HepG2 (cell line): Measurements from ENCODE around the gene RPL19. TPM values are rescaled to one million over a fixed set of nuclear protein-coding genes. Genes with fewer than 3 reads are reported as not detected.

Experiments used
- FOSL2 ChIP-seq: sonication (generic); formaldehyde crosslinking; IDR thresholded peaks from 2 replicates; pipeline ENCODE4 v1.4.0; 2020; ENCODE audit warnings: missing genetic modification reagents
- GTF3A ChIP-seq: sonication (generic); formaldehyde crosslinking; conservative IDR thresholded peaks from 2 replicates; pipeline ENCODE4 v1.4.0; 2020; ENCODE audit warnings: mild to moderate bottlenecking, missing genetic modification reagents
- GZF1 ChIP-seq: sonication (generic); formaldehyde crosslinking; IDR thresholded peaks from 2 replicates; pipeline ENCODE4 v1.5.1; 2020; ENCODE audit warnings: mild to moderate bottlenecking, missing genetic modification reagents
- HIVEP1 ChIP-seq: sonication (generic); formaldehyde crosslinking; IDR thresholded peaks from 2 replicates; pipeline ENCODE4 v1.4.0; 2020; ENCODE audit warnings: mild to moderate bottlenecking, missing genetic modification reagents
- HNF1B ChIP-seq: sonication (generic); formaldehyde crosslinking; IDR thresholded peaks from 2 replicates; pipeline ENCODE4 v1.5.1; 2020; ENCODE audit warnings: mild to moderate bottlenecking, moderate library complexity, missing genetic modification reagents
- KMT2B ChIP-seq: IDR thresholded peaks from 2 replicates; pipeline ENCODE4 v1.6.1; 2016; ENCODE audit warnings: missing genetic modification reagents, missing compliant biosample characterization
- MTF2 ChIP-seq: sonication (generic); formaldehyde crosslinking; IDR thresholded peaks from 2 replicates; pipeline ENCODE4 v1.5.0; 2020; ENCODE audit warnings: missing genetic modification reagents, borderline replicate concordance
- NCOA1 ChIP-seq: sonication (generic); formaldehyde crosslinking; IDR thresholded peaks from 2 replicates; pipeline ENCODE4 v1.9.0; 2021; ENCODE audit warnings: missing genetic modification reagents
- SIN3A ChIP-seq: IDR thresholded peaks from 2 replicates; pipeline ENCODE4 v1.6.1; 2011; ENCODE audit warnings: low read depth, mild to moderate bottlenecking, control low read depth, low read length, borderline replicate concordance
- SOX6 ChIP-seq, 2 experiments: fragments of 450-650 bp in 1 of 2; sonication (generic) in 1 of 2; formaldehyde crosslinking in 1 of 2; IDR thresholded peaks; 2 replicates each; pipeline versions ENCODE4 v1.4.0 to v1.6.1; 2017 to 2020; ENCODE audit warnings: antibody characterized with exemption in 1 of 2, mild to moderate bottlenecking in 1 of 2, missing genetic modification reagents in 1 of 2
- SRSF1 ChIP-seq: fragments of 200-400 bp; formaldehyde crosslinking; optimal IDR thresholded peaks from 2 replicates; pipeline ENCODE3; 2017; ENCODE audit warnings: mild to moderate bottlenecking, low read depth, low read length, moderate library complexity
- YEATS2 ChIP-seq: sonication (generic); formaldehyde crosslinking; IDR thresholded peaks from 2 replicates; pipeline ENCODE4 v1.4.0; 2020; ENCODE audit warnings: missing genetic modification reagents, borderline replicate concordance
- ZFP36L2 ChIP-seq: sonication (generic); formaldehyde crosslinking; IDR thresholded peaks from 2 replicates; pipeline ENCODE4 v1.4.0; 2020; ENCODE audit warnings: missing genetic modification reagents
- ZNF446 ChIP-seq: sonication (generic); formaldehyde crosslinking; IDR thresholded peaks from 2 replicates; pipeline ENCODE4 v1.5.0; 2020; ENCODE audit warnings: mild to moderate bottlenecking, missing genetic modification reagents
- ZNF691 ChIP-seq: sonication (generic); formaldehyde crosslinking; IDR thresholded peaks from 2 replicates; pipeline ENCODE4 v1.4.0; 2020; ENCODE audit warnings: missing genetic modification reagents, low read depth, mild to moderate bottlenecking, borderline replicate concordance
- polyA plus RNA-seq, 8 experiments: library from polyadenylated mRNA; depleted of rRNA in 3 of 8; stranded (reverse) in 7 of 8; unstranded in 1 of 8; fragments of >200 nt; fragmentation: Illumina TruSeq in 4 of 8; extraction: Trizol in 4 of 8; gene quantifications; 2 replicates each; pipeline versions ENCODE4 v1.2.1 to v1.2.3, GENCODE V29; 2011 to 2016; ENCODE audit warnings: low read depth in 4 of 8, missing spikeins in 1 of 8, mixed read lengths in 1 of 8; ENCODE audit not compliant: insufficient read depth in 1 of 8
- total RNA-seq, 5 experiments: library from RNA; depleted of rRNA; stranded (reverse); fragments of >200 nt; fragmentation: Illumina TruSeq; extraction: Trizol; gene quantifications; 2 replicates each; pipeline ENCODE4 v1.2.3, GENCODE V29; 2016; ENCODE audit warnings: low read depth in 1 of 5
- TF ChIP-seq, protein P1 (sequence below), 2 experiments: sonication (generic) in 1 of 2; formaldehyde crosslinking in 1 of 2; IDR thresholded peaks; 2 replicates each; pipeline versions ENCODE4 v1.4.0 to v1.6.1; 2016 to 2020; ENCODE audit warnings: borderline replicate concordance in 1 of 2, low read depth in 1 of 2, mild to moderate bottlenecking in 1 of 2, missing genetic modification reagents in 1 of 2
- TF ChIP-seq, protein P2 (sequence below): IDR thresholded peaks from 2 replicates; pipeline ENCODE4 v1.6.1; 2016; ENCODE audit warnings: missing compliant biosample characterization, missing genetic modification reagents, borderline replicate concordance
- TF ChIP-seq, protein P3 (sequence below): sonication (generic); formaldehyde crosslinking; IDR thresholded peaks from 2 replicates; pipeline ENCODE4 v1.5.0; 2020; ENCODE audit warnings: missing genetic modification reagents, mild to moderate bottlenecking, borderline replicate concordance
- TF ChIP-seq, protein P4 (sequence below): sonication (generic); formaldehyde crosslinking; IDR thresholded peaks from 2 replicates; pipeline ENCODE4 v1.9.0; 2021; ENCODE audit warnings: missing genetic modification reagents, mild to moderate bottlenecking, borderline replicate concordance

Gene RPL19
- total and polyA plus RNA-seq, 2 of the 13 experiments (the other 11 are each of a cell fraction or from before 2014, with no cell fraction given): 2,522 to 2,768 TPM

DNA sequence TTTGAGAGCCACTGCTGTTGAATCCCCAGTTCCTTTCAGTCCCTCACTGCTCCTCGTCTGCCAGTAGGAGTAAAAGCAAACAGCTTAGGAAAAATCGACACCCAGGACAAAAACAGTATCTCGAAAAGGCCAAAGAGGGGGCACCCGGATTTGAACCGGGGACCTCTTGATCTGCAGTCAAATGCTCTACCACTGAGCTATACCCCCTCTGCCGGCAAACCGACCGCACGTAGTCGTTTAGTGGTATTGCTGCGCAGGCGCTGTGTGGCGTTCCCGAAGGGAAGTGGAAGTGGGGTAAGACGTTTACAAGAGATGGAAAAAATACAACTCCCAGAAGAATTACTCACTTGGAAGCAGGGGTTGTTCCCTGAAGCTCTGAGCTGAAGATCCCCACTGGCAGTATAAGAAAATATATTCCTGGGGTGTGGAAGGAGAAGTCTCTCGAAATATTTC lies 46.5 kb upstream of the RPL19 start (continued):
- TF ChIP-seq, protein P1, sequence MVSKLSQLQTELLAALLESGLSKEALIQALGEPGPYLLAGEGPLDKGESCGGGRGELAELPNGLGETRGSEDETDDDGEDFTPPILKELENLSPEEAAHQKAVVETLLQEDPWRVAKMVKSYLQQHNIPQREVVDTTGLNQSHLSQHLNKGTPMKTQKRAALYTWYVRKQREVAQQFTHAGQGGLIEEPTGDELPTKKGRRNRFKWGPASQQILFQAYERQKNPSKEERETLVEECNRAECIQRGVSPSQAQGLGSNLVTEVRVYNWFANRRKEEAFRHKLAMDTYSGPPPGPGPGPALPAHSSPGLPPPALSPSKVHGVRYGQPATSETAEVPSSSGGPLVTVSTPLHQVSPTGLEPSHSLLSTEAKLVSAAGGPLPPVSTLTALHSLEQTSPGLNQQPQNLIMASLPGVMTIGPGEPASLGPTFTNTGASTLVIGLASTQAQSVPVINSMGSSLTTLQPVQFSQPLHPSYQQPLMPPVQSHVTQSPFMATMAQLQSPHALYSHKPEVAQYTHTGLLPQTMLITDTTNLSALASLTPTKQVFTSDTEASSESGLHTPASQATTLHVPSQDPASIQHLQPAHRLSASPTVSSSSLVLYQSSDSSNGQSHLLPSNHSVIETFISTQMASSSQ (IDR thresholded peaks at IDR 0.05; ENCODE audit: low read depth): no peak
- TF ChIP-seq, protein P1 (CRISPR knock-in tag; IDR thresholded peaks at IDR 0.05; ENCODE audit: borderline replicate concordance): no peak; the same call in 1 of the 2 replicates
- TF ChIP-seq HNF1B (CRISPR knock-in tag) (peak; percentile 62; the same call in 1 of the 2 replicates), SOX6 (IDR thresholded peaks at IDR 0.05) (no peak), SOX6 (CRISPR knock-in tag; IDR thresholded peaks at IDR 0.05) (no peak), HIVEP1 (CRISPR knock-in tag) (no peak), ZNF446 (CRISPR knock-in tag) (no peak), ZFP36L2 (CRISPR knock-in tag) (no peak; the same call in 1 of the 2 replicates), FOSL2 (peak; percentile 47), MTF2 (CRISPR knock-in tag) (no peak), SRSF1 (no peak), GZF1 (CRISPR knock-in tag) (no peak), GTF3A (CRISPR knock-in tag) (no peak), KMT2B (CRISPR knock-in tag) (0 out of 2 replicates have a peak, but pooled peaks have one; percentile 14), ZNF691 (no peak), SIN3A (peak; percentile 75; the same call in 1 of the 2 replicates), NCOA1 (CRISPR knock-in tag) (no peak), YEATS2 (CRISPR knock-in tag) (no peak; the same call in 1 of the 2 replicates)
- TF ChIP-seq, protein P2, sequence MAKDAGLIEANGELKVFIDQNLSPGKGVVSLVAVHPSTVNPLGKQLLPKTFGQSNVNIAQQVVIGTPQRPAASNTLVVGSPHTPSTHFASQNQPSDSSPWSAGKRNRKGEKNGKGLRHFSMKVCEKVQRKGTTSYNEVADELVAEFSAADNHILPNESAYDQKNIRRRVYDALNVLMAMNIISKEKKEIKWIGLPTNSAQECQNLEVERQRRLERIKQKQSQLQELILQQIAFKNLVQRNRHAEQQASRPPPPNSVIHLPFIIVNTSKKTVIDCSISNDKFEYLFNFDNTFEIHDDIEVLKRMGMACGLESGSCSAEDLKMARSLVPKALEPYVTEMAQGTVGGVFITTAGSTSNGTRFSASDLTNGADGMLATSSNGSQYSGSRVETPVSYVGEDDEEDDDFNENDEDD (CRISPR knock-in tag): no peak; the same call in 1 of the 2 replicates
- TF ChIP-seq, protein P3, sequence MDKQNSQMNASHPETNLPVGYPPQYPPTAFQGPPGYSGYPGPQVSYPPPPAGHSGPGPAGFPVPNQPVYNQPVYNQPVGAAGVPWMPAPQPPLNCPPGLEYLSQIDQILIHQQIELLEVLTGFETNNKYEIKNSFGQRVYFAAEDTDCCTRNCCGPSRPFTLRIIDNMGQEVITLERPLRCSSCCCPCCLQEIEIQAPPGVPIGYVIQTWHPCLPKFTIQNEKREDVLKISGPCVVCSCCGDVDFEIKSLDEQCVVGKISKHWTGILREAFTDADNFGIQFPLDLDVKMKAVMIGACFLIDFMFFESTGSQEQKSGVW: no peak
- TF ChIP-seq, protein P4, sequence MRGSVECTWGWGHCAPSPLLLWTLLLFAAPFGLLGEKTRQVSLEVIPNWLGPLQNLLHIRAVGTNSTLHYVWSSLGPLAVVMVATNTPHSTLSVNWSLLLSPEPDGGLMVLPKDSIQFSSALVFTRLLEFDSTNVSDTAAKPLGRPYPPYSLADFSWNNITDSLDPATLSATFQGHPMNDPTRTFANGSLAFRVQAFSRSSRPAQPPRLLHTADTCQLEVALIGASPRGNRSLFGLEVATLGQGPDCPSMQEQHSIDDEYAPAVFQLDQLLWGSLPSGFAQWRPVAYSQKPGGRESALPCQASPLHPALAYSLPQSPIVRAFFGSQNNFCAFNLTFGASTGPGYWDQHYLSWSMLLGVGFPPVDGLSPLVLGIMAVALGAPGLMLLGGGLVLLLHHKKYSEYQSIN: no peak
